Tibial artery (tissue), 4 donors: ENCODE results near the gene PLG.
"Not testable (repeated sequence)": the region's sequence is repeated elsewhere in the genome, so short reads cannot be mapped to it uniquely, and the experiment has no call there.

Source experiments
- DNase-seq, 2 donors: peaks; one replicate each; pipeline ENCODE4 v3.0.0-alpha.2; 2019
- H3K27ac ChIP-seq, 2 donors: fragments of 200-600 bp; sonication (generic) in 1 of 2; 1 replicate in 1 of 2; 2 replicates in 1 of 2; pipeline ENCODE4 v1.5.1; 2018 to 2019; ENCODE audit warnings: mild to moderate bottlenecking in 1 of 2
- H3K27me3 ChIP-seq, 2 donors: fragments of 200-600 bp; sonication (generic) in 1 of 2; one replicate each; pipeline versions ENCODE4 v1.5.1 to v1.6.0; 2016 to 2019
- H3K36me3 ChIP-seq, 3 donors: fragments of 200-600 bp; sonication (generic) in 2 of 3; one replicate each; pipeline ENCODE4 v1.5.1; 2016 to 2019; ENCODE audit warnings: mild to moderate bottlenecking in 2 of 3
- H3K4me1 ChIP-seq, 4 donors: fragments of 200-600 bp; sonication (generic) in 2 of 4; 1 replicate in 3 of 4; 2 replicates in 1 of 4; pipeline ENCODE4 v1.5.1; 2016 to 2019
- H3K4me3 ChIP-seq, 2 donors: fragments of 200-600 bp; sonication (generic) in 1 of 2; 1 replicate in 1 of 2; 2 replicates in 1 of 2; pipeline ENCODE4 v1.5.1; 2018 to 2019; ENCODE audit warnings: mild to moderate bottlenecking in 2 of 2
- H3K9me3 ChIP-seq, 3 donors: fragments of 200-600 bp; sonication (generic) in 1 of 3; one replicate each; pipeline ENCODE4 v1.5.1; 2016 to 2019
- CTCF ChIP-seq, 2 experiments: fragments of 200-600 bp in 1 of 2; fragments of 450-650 bp in 1 of 2; IDR thresholded peaks; one replicate each; pipeline ENCODE4 v1.5.1; 2017 to 2019; ENCODE audit warnings: antibody characterized with exemption in 2 of 2, mild to moderate bottlenecking in 1 of 2, moderate library complexity in 1 of 2
- intact Hi-C: fragments of 100-400 bp; cut with DNase I; formaldehyde crosslinking; loops from one replicate; pipeline ENCODE4 v1.15.0; 2023; ENCODE audit warnings: low total_unique reads

The PLG gene

GRCh38 chr6:160734627-160735026, 32.6 kb downstream of the PLG start:
- H3K36me3 ChIP-seq = no peaks in the 10 kb centered on the region
- DNase-seq = no peak
- H3K4me3 ChIP-seq = no peak overlapping the region
- no peaks in the 10 kb centered on the region for H3K4me1 ChIP-seq
- H3K27ac ChIP-seq = no peak overlapping the region
- TF ChIP-seq CTCF (IDR thresholded peaks at IDR 0.05) = no peak
- intact Hi-C loops = no loop called here
- no peaks in the 10 kb centered on the region for H3K9me3 ChIP-seq
- H3K27me3 ChIP-seq = peaks cover 0 to 5% of the 10 kb centered on the region in 2 donors

GRCh38 chr6:160735523-160735922, 33.5 kb downstream of the PLG start:
- intact Hi-C loops = no loop called here
- no peak overlapping the region for H3K27ac ChIP-seq
- no peak overlapping the region for H3K4me3 ChIP-seq
- H3K9me3 ChIP-seq = no peaks in the 10 kb centered on the region
- H3K27me3 ChIP-seq = peaks cover 0 to 5% of the 10 kb centered on the region in 2 donors
- no peak for TF ChIP-seq CTCF (IDR thresholded peaks at IDR 0.05)
- no peak for DNase-seq
- H3K36me3 ChIP-seq = no peaks in the 10 kb centered on the region
- no peaks in the 10 kb centered on the region for H3K4me1 ChIP-seq

GRCh38 chr6:160737934-160738333, 35.9 kb downstream of the PLG start:
- intact Hi-C loops = no loop called here
- no peaks in the 10 kb centered on the region for H3K36me3 ChIP-seq
- no peak overlapping the region for H3K4me3 ChIP-seq
- no peaks in the 10 kb centered on the region for H3K4me1 ChIP-seq
- peaks cover 0 to 4% of the 10 kb centered on the region in 2 donors for H3K27me3 ChIP-seq
- no peaks in the 10 kb centered on the region for H3K9me3 ChIP-seq
- no peak for DNase-seq
- TF ChIP-seq CTCF (IDR thresholded peaks at IDR 0.05) = no peak
- no peak overlapping the region for H3K27ac ChIP-seq

- intact Hi-C loops = no loop called here
- TF ChIP-seq CTCF (IDR thresholded peaks at IDR 0.05) = no peak
- DNase-seq = no peak
- no peak overlapping the region for H3K4me3 ChIP-seq
- no peaks in the 10 kb centered on the region for H3K4me1 ChIP-seq
- no peak overlapping the region for H3K27ac ChIP-seq
- H3K36me3 ChIP-seq = no peaks in the 10 kb centered on the region
- H3K9me3 ChIP-seq = no peaks in the 10 kb centered on the region
- no peaks in the 10 kb centered on the region for H3K27me3 ChIP-seq
Measured at GRCh38 chr6:160739955-160740354, 37.9 kb downstream of the PLG start.

- DNase-seq, H3K4me1 ChIP-seq, H3K27me3 ChIP-seq, H3K27ac ChIP-seq, H3K36me3 ChIP-seq, intact Hi-C loops, H3K9me3 ChIP-seq, H3K4me3 ChIP-seq: not testable (repeated sequence)
Measured at GRCh38 chr6:160741012-160741411, 39.0 kb downstream of the PLG start.

- H3K36me3 ChIP-seq = no peaks in the 10 kb centered on the region
- H3K27ac ChIP-seq = no peak overlapping the region
- intact Hi-C loops = no loop called here
- no peak overlapping the region for H3K4me3 ChIP-seq
- no peaks in the 10 kb centered on the region for H3K9me3 ChIP-seq
- no peaks in the 10 kb centered on the region for H3K4me1 ChIP-seq
- no peaks in the 10 kb centered on the region for H3K27me3 ChIP-seq
- no peak for TF ChIP-seq CTCF (IDR thresholded peaks at IDR 0.05)
- DNase-seq = no peak
Measured at GRCh38 chr6:160742090-160742489, 40.0 kb downstream of the PLG start.
